ENCODE results near the gene PTCD1. TPM values are rescaled to one million over a fixed set of nuclear protein-coding genes. Genes with fewer than 3 reads are reported as not detected.
"Not testable (repeated sequence)": the region's sequence is repeated elsewhere in the genome, so short reads cannot be mapped to it uniquely, and the experiment has no call there.

PTCD1 gene
- total RNA-seq, 2 experiments from 2014 or later, result 4.7 to 7.7 TPM

GRCh38 chr7:99449326-99449725 is 10.7 kb upstream of the PTCD1 start:
- no peaks in the 10 kb centered on the region for H3K27me3 Mint-ChIP-seq
- no peaks in the 10 kb centered on the region for H3K4me1 Mint-ChIP-seq
- no peaks in the 10 kb centered on the region for H3K9me3 Mint-ChIP-seq (ENCODE audit: low read depth)
- intact Hi-C loops (cut with DNase I, micrococcal nuclease), result no loop called here
- ChIA-PET POLR2A (interaction anchor here (0.6 kb wide), 1 partner anchor 86 kb away, joined by 3 read pairs; no protein-coding TSS in a partner anchor), CTCF (interaction anchor here (0.6 kb wide), 1 partner anchor 392 kb away, joined by 4 read pairs; no protein-coding TSS in a partner anchor)
- H3K4me3 Mint-ChIP-seq, result no peak overlapping the region
- H3K27ac Mint-ChIP-seq, result peak overlapping the region; percentile 37
- no peak for ATAC-seq
- no peak for DNase-seq
- peaks cover 51% of the 10 kb centered on the region for H3K36me3 Mint-ChIP-seq (ENCODE audit: low read depth)

- DNase-seq (no peak), ATAC-seq (no peak)
- POLR2A ChIA-PET, result interaction anchor here (0.6 kb wide), 1 partner anchor 86 kb away, joined by 3 read pairs; no protein-coding TSS in a partner anchor
- CTCF ChIA-PET, result interaction anchor here (0.6 kb wide), 1 partner anchor 392 kb away, joined by 4 read pairs; no protein-coding TSS in a partner anchor
- peaks cover 50% of the 10 kb centered on the region for H3K36me3 Mint-ChIP-seq (ENCODE audit: low read depth)
- H3K27ac Mint-ChIP-seq, result no peak overlapping the region
- no peaks in the 10 kb centered on the region for H3K27me3 Mint-ChIP-seq
- H3K4me1 Mint-ChIP-seq, result no peaks in the 10 kb centered on the region
- H3K9me3 Mint-ChIP-seq (ENCODE audit: low read depth), result no peaks in the 10 kb centered on the region
- intact Hi-C loops (cut with DNase I, micrococcal nuclease), result no loop called here
- no peak overlapping the region for H3K4me3 Mint-ChIP-seq
Observed at GRCh38 chr7:99448855-99449254, 10.3 kb upstream of the PTCD1 start.

- H3K4me1 Mint-ChIP-seq, result peaks cover 3% of the 10 kb centered on the region
- intact Hi-C loops (cut with DNase I, micrococcal nuclease), result no loop called here
- ATAC-seq, result no peak
- H3K27ac Mint-ChIP-seq, result no peak overlapping the region
- peaks cover 53% of the 10 kb centered on the region for H3K36me3 Mint-ChIP-seq (ENCODE audit: low read depth)
- DNase-seq, result peak; percentile 27
- no peaks in the 10 kb centered on the region for H3K27me3 Mint-ChIP-seq
- no peaks in the 10 kb centered on the region for H3K9me3 Mint-ChIP-seq (ENCODE audit: low read depth)
- H3K4me3 Mint-ChIP-seq, result no peak overlapping the region
- CTCF ChIA-PET, result interaction anchor here (0.5 to 0.7 kb wide), 2 partner anchors 39 to 1257 kb away, joined by 3 read pairs; no protein-coding TSS in a partner anchor
- POLR2A ChIA-PET, result no interaction called here
Observed at GRCh38 chr7:99447943-99448342, 9.3 kb upstream of the PTCD1 start.

GRCh38 chr7:99446096-99446495 is 7.5 kb upstream of the PTCD1 start:
- no peak for ATAC-seq
- ChIA-PET POLR2A (interaction anchor here (0.6 kb wide), 1 partner anchor 9 kb away, joined by 3 read pairs; no protein-coding TSS in a partner anchor), CTCF (interaction anchor here (0.6 to 0.7 kb wide), 2 partner anchors 420 to 533 kb away, joined by 3 to 5 read pairs; no protein-coding TSS in a partner anchor)
- Mint-ChIP-seq H3K9me3 (ENCODE audit: low read depth) (no peaks in the 10 kb centered on the region), H3K4me3 (no peak overlapping the region), H3K27ac (no peak overlapping the region), H3K4me1 (peaks cover 11% of the 10 kb centered on the region), H3K36me3 (ENCODE audit: low read depth) (peaks cover 59% of the 10 kb centered on the region), H3K27me3 (no peaks in the 10 kb centered on the region)
- DNase-seq, result no peak
- intact Hi-C loops (cut with DNase I, micrococcal nuclease), result no loop called here

GRCh38 chr7:99440195-99440594 is 1.6 kb upstream of the PTCD1 start:
- Mint-ChIP-seq H3K9me3 (ENCODE audit: low read depth) (no peaks in the 10 kb centered on the region), H3K36me3 (ENCODE audit: low read depth) (peaks cover 26% of the 10 kb centered on the region), H3K27ac (no peak overlapping the region), H3K4me3 (peak overlapping the region; percentile 91), H3K27me3 (no peaks in the 10 kb centered on the region), H3K4me1 (peaks cover 36% of the 10 kb centered on the region)
- DNase-seq, result no peak
- POLR2A ChIA-PET, result no interaction called here
- intact Hi-C loops (cut with DNase I, micrococcal nuclease), result no loop called here
- CTCF ChIA-PET, result no interaction called here
- ATAC-seq, result no peak

GRCh38 chr7:99437946-99438572 is 539 bp downstream of the PTCD1 start:
- Mint-ChIP-seq H3K4me1 (peaks cover 33% of the 10 kb centered on the region), H3K9me3 (ENCODE audit: low read depth) (no peaks in the 10 kb centered on the region), H3K27ac (peak overlapping the region; percentile 98), H3K36me3 (ENCODE audit: low read depth) (peaks cover 23% of the 10 kb centered on the region), H3K4me3 (peak overlapping the region; percentile 91), H3K27me3 (no peaks in the 10 kb centered on the region)
- intact Hi-C loops (cut with DNase I, micrococcal nuclease), result loop anchor here (1.0 to 5.0 kb wide), 9 partner anchors 28 to 481 kb away; partner anchors contain the start of genes ATP5MF (in 2 of the 2), BUD31 (in 2 of the 2), PDAP1 (in 2 of the 2) and ZKSCAN5 (in 2 of the 2)
- CTCF ChIA-PET, result interaction anchor here (1.4 kb wide), 1 partner anchor 29 kb away, joined by 4 read pairs; the partner anchor contains the start of genes BUD31 and PDAP1
- peak; percentile 17 for ATAC-seq
- POLR2A ChIA-PET, result interaction anchor here (0.6 kb wide), 1 partner anchor 48 kb away, joined by 5 read pairs; no protein-coding TSS in a partner anchor
- DNase-seq, result no peak

- H3K27ac Mint-ChIP-seq, result no peak overlapping the region
- CTCF ChIA-PET, result interaction anchor here (0.6 kb wide), 1 partner anchor 210 kb away, joined by 4 read pairs; no protein-coding TSS in a partner anchor
Observed at GRCh38 chr7:99433158-99433557, 5.4 kb downstream of the PTCD1 start.

GRCh38 chr7:99431756-99432540 is 6.7 kb downstream of the PTCD1 start:
- POLR2A ChIA-PET; ATAC-seq; CTCF ChIA-PET; H3K27me3 Mint-ChIP-seq; H3K9me3 Mint-ChIP-seq (ENCODE audit: low read depth); H3K4me1 Mint-ChIP-seq; intact Hi-C loops (cut with DNase I, micrococcal nuclease); H3K4me3 Mint-ChIP-seq; H3K27ac Mint-ChIP-seq; DNase-seq: not testable (repeated sequence)
- peaks cover 15% of the 10 kb centered on the region for H3K36me3 Mint-ChIP-seq (ENCODE audit: low read depth)

More at GRCh38 chr7:99433158-99433557, 5.4 kb downstream of the PTCD1 start:
- Mint-ChIP-seq H3K27me3 (no peaks in the 10 kb centered on the region), H3K9me3 (ENCODE audit: low read depth) (no peaks in the 10 kb centered on the region), H3K4me3 (no peak overlapping the region), H3K36me3 (ENCODE audit: low read depth) (peaks cover 15% of the 10 kb centered on the region), H3K4me1 (peaks cover 15% of the 10 kb centered on the region)
- ATAC-seq (no peak), DNase-seq (no peak)
- intact Hi-C loops (cut with DNase I, micrococcal nuclease), result no loop called here
- POLR2A ChIA-PET, result no interaction called here

GRCh38 chr7:99429756-99430155 is 8.8 kb downstream of the PTCD1 start:
- Mint-ChIP-seq H3K9me3 (ENCODE audit: low read depth) (no peaks in the 10 kb centered on the region), H3K4me1 (peaks cover 5% of the 10 kb centered on the region), H3K4me3 (no peak overlapping the region), H3K27ac (no peak overlapping the region), H3K36me3 (ENCODE audit: low read depth) (peaks cover 14% of the 10 kb centered on the region), H3K27me3 (no peaks in the 10 kb centered on the region)
- no peak for DNase-seq
- ATAC-seq, result no peak
- ChIA-PET CTCF (no interaction called here), POLR2A (interaction anchor here (0.6 kb wide), 1 partner anchor 11 kb away, joined by 3 read pairs; no protein-coding TSS in a partner anchor)
- intact Hi-C loops (cut with DNase I, micrococcal nuclease), result no loop called here

GRCh38 chr7:99428972-99429566 is 9.5 kb downstream of the PTCD1 start:
- DNase-seq (no peak), ATAC-seq (peak; percentile 39)
- CTCF ChIA-PET, result no interaction called here
- Mint-ChIP-seq H3K4me3 (no peak overlapping the region), H3K4me1 (peaks cover 5% of the 10 kb centered on the region), H3K27me3 (no peaks in the 10 kb centered on the region), H3K36me3 (ENCODE audit: low read depth) (peaks cover 16% of the 10 kb centered on the region), H3K27ac (no peak overlapping the region), H3K9me3 (ENCODE audit: low read depth) (no peaks in the 10 kb centered on the region)
- intact Hi-C loops (cut with DNase I, micrococcal nuclease), result no loop called here
- POLR2A ChIA-PET, result interaction anchor here (0.6 kb wide), 1 partner anchor 10 kb away, joined by 3 read pairs; no protein-coding TSS in a partner anchor

All from activated CD4-positive, alpha-beta T cell treated with anti-CD3 and anti-CD28 coated beads for 36 hours (primary cell).